ENCODE data around the gene LRP6. TPM values are rescaled to one million over a fixed set of nuclear protein-coding genes. Genes with fewer than 3 reads are reported as not detected.

Gene LRP6
- polyA plus RNA-seq, 1 donor, result 25.2 TPM

DNA sequence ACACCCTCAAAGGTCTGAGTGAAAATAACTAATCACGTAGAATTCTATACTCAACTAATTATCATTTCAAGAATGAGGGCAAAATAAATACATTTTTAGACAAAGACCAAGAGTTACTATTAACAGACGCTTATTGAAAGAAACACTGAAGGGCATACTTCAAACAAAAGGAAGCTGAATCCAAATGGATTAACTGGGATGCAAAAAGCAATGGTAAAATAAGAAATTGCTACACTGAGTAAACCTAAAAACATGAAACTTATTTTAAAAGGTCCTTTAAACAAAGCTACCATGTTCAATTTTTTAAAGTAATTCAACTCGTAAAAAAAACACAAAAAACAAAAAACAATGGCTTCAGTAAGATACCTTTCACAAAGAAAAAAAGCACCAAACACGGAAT lies 28.2 kb downstream of the LRP6 start:
- 96% methylated on average over 3 of the region's 4 CpGs for WGBS (ENCODE audit: insufficient coverage, low lambda C conversion rate)
- Histone ChIP-seq H3K27me3 (ENCODE audit: control insufficient read depth, insufficient read depth, low read length) (no peaks in the 10 kb centered on the region), H3K36me3 (ENCODE audit: control insufficient read depth, insufficient read depth, low read length) (peaks cover 2% of the 10 kb centered on the region), H3K9me3 (ENCODE audit: control insufficient read depth, low read depth, low read length) (peaks cover 4% of the 10 kb centered on the region), H3K27ac (ENCODE audit: low read length) (no peak overlapping the region), H3K4me3 (ENCODE audit: low read length) (no peak overlapping the region), H3K4me1 (ENCODE audit: control insufficient read depth, insufficient read depth, low read length) (no peaks in the 10 kb centered on the region)
- no peak for DNase-seq

DNA sequence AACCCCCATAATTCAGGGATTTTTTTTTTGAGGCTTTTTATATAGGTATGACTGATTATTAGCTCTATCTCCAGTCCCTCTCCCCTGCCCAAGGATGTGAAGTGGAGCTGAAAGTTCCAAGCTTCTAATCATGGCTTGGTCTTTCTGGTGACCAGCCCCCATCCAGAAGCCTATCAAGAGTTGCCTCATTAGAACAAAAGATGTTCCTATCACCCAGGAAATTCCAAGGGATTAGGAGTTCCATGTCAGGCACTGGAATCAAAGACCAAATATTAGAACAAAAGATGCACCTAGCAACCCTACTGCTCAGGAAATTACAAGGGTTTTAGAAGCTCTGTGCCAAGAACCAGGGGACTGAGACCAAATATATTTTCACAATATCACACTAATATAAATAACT lies 29.9 kb downstream of the LRP6 start:
- Histone ChIP-seq H3K27ac (ENCODE audit: low read length) (no peak overlapping the region), H3K9me3 (ENCODE audit: control insufficient read depth, low read depth, low read length) (peaks cover 4% of the 10 kb centered on the region), H3K4me3 (ENCODE audit: low read length) (no peak overlapping the region), H3K36me3 (ENCODE audit: control insufficient read depth, insufficient read depth, low read length) (no peaks in the 10 kb centered on the region), H3K4me1 (ENCODE audit: control insufficient read depth, insufficient read depth, low read length) (no peaks in the 10 kb centered on the region), H3K27me3 (ENCODE audit: control insufficient read depth, insufficient read depth, low read length) (no peaks in the 10 kb centered on the region)
- no peak for DNase-seq

GRCh38 chr12:12230275-12230674 lies 36.6 kb downstream of the LRP6 start:
- no peak for DNase-seq
- H3K9me3 ChIP-seq (ENCODE audit: control insufficient read depth, low read depth, low read length), result no peaks in the 10 kb centered on the region
- no peak overlapping the region for H3K27ac ChIP-seq (ENCODE audit: low read length)
- WGBS (ENCODE audit: insufficient coverage, low lambda C conversion rate), result no CpG with 5 or more reads among the region's 1 CpG
- no peaks in the 10 kb centered on the region for H3K27me3 ChIP-seq (ENCODE audit: control insufficient read depth, insufficient read depth, low read length)
- H3K4me3 ChIP-seq (ENCODE audit: low read length), result no peak overlapping the region
- no peaks in the 10 kb centered on the region for H3K4me1 ChIP-seq (ENCODE audit: control insufficient read depth, insufficient read depth, low read length)
- peaks cover under 1% of the 10 kb centered on the region for H3K36me3 ChIP-seq (ENCODE audit: control insufficient read depth, insufficient read depth, low read length)

GRCh38 chr12:12229556-12230092 lies 37.2 kb downstream of the LRP6 start:
- DNase-seq, result no peak
- peaks cover 2% of the 10 kb centered on the region for H3K36me3 ChIP-seq (ENCODE audit: control insufficient read depth, insufficient read depth, low read length)
- 80% methylated on average over 1 of the region's 1 CpG for WGBS (ENCODE audit: insufficient coverage, low lambda C conversion rate)
- H3K4me3 ChIP-seq (ENCODE audit: low read length), result no peak overlapping the region
- H3K27me3 ChIP-seq (ENCODE audit: control insufficient read depth, insufficient read depth, low read length), result no peaks in the 10 kb centered on the region
- H3K9me3 ChIP-seq (ENCODE audit: control insufficient read depth, low read depth, low read length), result no peaks in the 10 kb centered on the region
- H3K4me1 ChIP-seq (ENCODE audit: control insufficient read depth, insufficient read depth, low read length), result no peaks in the 10 kb centered on the region
- no peak overlapping the region for H3K27ac ChIP-seq (ENCODE audit: low read length)

- WGBS (ENCODE audit: insufficient coverage, low lambda C conversion rate), result no CpG with 5 or more reads among the region's 5 CpGs
- Histone ChIP-seq H3K36me3 (ENCODE audit: control insufficient read depth, insufficient read depth, low read length) (peaks cover 2% of the 10 kb centered on the region), H3K9me3 (ENCODE audit: control insufficient read depth, low read depth, low read length) (no peaks in the 10 kb centered on the region), H3K4me3 (ENCODE audit: low read length) (no peak overlapping the region), H3K27me3 (ENCODE audit: control insufficient read depth, insufficient read depth, low read length) (no peaks in the 10 kb centered on the region), H3K4me1 (ENCODE audit: control insufficient read depth, insufficient read depth, low read length) (no peaks in the 10 kb centered on the region), H3K27ac (ENCODE audit: low read length) (no peak overlapping the region)
- no peak for DNase-seq
Observed at GRCh38 chr12:12228402-12228801, 38.4 kb downstream of the LRP6 start.

DNA sequence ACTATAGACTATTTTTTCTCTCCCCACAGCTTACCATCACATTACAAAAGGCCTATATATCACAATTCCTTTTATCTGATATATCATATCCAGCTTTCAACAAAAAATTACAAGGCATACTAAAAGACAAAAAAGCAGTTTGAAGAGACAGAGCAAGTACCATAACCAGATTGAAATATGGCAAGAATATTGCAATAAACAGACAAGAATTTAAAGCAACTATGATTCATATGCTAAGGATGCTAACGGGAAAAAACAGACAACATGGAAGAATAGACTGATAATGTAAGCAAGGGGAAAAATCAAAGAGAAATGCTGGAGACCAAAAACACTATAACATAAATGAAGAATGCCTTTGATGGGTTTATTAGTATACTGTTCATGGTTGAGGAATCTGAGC lies 40.7 kb downstream of the LRP6 start:
- H3K4me3 ChIP-seq (ENCODE audit: low read length), result no peak overlapping the region
- H3K27ac ChIP-seq (ENCODE audit: low read length), result no peak overlapping the region
- H3K9me3 ChIP-seq (ENCODE audit: control insufficient read depth, low read depth, low read length), result no peaks in the 10 kb centered on the region
- DNase-seq, result no peak
- no peaks in the 10 kb centered on the region for H3K27me3 ChIP-seq (ENCODE audit: control insufficient read depth, insufficient read depth, low read length)
- peaks cover 2% of the 10 kb centered on the region for H3K36me3 ChIP-seq (ENCODE audit: control insufficient read depth, insufficient read depth, low read length)
- WGBS (ENCODE audit: insufficient coverage, low lambda C conversion rate), result 100% methylated on average over 1 of the region's 1 CpG
- peaks cover 3% of the 10 kb centered on the region for H3K4me1 ChIP-seq (ENCODE audit: control insufficient read depth, insufficient read depth, low read length)

DNA sequence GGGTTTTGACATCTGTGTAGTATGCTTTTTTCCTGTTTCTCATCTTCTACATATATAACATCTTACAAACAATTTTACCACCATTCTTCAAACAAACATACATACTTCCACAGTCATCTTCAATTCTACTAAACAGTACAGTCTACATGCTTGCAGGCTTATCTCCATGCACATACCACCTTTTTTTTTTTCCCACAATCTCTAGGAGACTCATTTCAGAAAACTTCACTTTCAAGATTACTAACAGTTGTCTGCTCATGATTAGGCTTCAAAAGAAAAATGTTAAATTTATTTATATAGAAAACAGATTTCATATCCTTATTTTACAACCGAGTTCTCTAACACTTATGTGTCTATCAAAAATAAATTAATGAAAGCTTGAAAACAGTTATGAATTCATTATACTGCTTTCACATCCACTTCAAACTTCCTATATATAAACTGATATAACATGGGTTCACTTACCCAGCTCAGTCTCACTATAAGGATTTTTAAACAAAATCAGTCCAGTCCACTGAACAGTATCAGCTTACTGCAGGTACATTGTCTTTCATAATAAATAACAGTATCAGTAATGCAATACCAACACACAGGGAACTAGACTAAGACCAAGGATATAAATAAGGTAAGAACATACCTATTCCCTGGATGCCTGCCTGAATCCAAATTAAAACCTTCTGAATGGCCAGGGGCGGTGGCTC lies 42.5 kb downstream of the LRP6 start:
- Histone ChIP-seq H3K4me1 (ENCODE audit: control insufficient read depth, insufficient read depth, low read length) (peaks cover 5% of the 10 kb centered on the region), H3K36me3 (ENCODE audit: control insufficient read depth, insufficient read depth, low read length) (peaks cover 2% of the 10 kb centered on the region), H3K27ac (ENCODE audit: low read length) (no peak overlapping the region), H3K4me3 (ENCODE audit: low read length) (no peak overlapping the region), H3K9me3 (ENCODE audit: control insufficient read depth, low read depth, low read length) (no peaks in the 10 kb centered on the region), H3K27me3 (ENCODE audit: control insufficient read depth, insufficient read depth, low read length) (no peaks in the 10 kb centered on the region)
- DNase-seq, result no peak
- WGBS (ENCODE audit: insufficient coverage, low lambda C conversion rate), result 89% methylated on average over 1 of the region's 2 CpGs

- no peak overlapping the region for H3K27ac ChIP-seq (ENCODE audit: low read length)
- WGBS (ENCODE audit: insufficient coverage, low lambda C conversion rate), result 50% methylated on average over 1 of the region's 2 CpGs
- DNase-seq, result no peak
- H3K9me3 ChIP-seq (ENCODE audit: control insufficient read depth, low read depth, low read length), result no peaks in the 10 kb centered on the region
- H3K27me3 ChIP-seq (ENCODE audit: control insufficient read depth, insufficient read depth, low read length), result no peaks in the 10 kb centered on the region
- H3K4me3 ChIP-seq (ENCODE audit: low read length), result no peak overlapping the region
- H3K36me3 ChIP-seq (ENCODE audit: control insufficient read depth, insufficient read depth, low read length), result peaks cover 2% of the 10 kb centered on the region
- peaks cover 5% of the 10 kb centered on the region for H3K4me1 ChIP-seq (ENCODE audit: control insufficient read depth, insufficient read depth, low read length)
Observed at GRCh38 chr12:12221560-12221959, 45.3 kb downstream of the LRP6 start.

GRCh38 chr12:12219664-12220063 lies 47.2 kb downstream of the LRP6 start:
- Histone ChIP-seq H3K27ac (ENCODE audit: low read length) (no peak overlapping the region), H3K9me3 (ENCODE audit: control insufficient read depth, low read depth, low read length) (no peaks in the 10 kb centered on the region), H3K27me3 (ENCODE audit: control insufficient read depth, insufficient read depth, low read length) (no peaks in the 10 kb centered on the region), H3K4me3 (ENCODE audit: low read length) (no peak overlapping the region), H3K36me3 (ENCODE audit: control insufficient read depth, insufficient read depth, low read length) (no peaks in the 10 kb centered on the region), H3K4me1 (ENCODE audit: control insufficient read depth, insufficient read depth, low read length) (peaks cover 5% of the 10 kb centered on the region)
- 71% methylated on average over 4 of the region's 9 CpGs for WGBS (ENCODE audit: insufficient coverage, low lambda C conversion rate)
- DNase-seq, result no peak

DNA sequence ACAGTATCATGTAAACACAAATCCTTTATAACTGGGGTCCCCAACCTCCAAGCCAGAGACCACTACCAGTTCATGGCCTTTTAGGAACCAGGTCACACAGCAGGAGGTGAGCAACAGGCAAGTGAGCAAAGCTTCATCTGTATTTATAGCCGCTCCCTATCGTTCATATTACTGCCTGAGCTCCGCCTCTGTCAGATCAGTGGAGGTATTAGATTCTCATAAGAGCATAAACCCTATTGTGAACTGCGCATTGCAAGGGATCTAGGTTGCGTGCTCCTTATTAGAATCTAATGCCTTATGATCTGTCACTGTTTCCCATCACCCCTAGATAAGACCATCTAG lies 49.9 kb downstream of the LRP6 start:
- peaks cover 5% of the 10 kb centered on the region for H3K4me1 ChIP-seq (ENCODE audit: control insufficient read depth, insufficient read depth, low read length)
- H3K27ac ChIP-seq (ENCODE audit: low read length), result no peak overlapping the region

GRCh38 chr12:12216349-12217017 lies 50.4 kb downstream of the LRP6 start:
- H3K4me3 ChIP-seq (ENCODE audit: low read length), result no peak overlapping the region
- H3K27me3 ChIP-seq (ENCODE audit: control insufficient read depth, insufficient read depth, low read length), result no peaks in the 10 kb centered on the region
- no peaks in the 10 kb centered on the region for H3K36me3 ChIP-seq (ENCODE audit: control insufficient read depth, insufficient read depth, low read length)
- no peaks in the 10 kb centered on the region for H3K9me3 ChIP-seq (ENCODE audit: control insufficient read depth, low read depth, low read length)
- no peak overlapping the region for H3K27ac ChIP-seq (ENCODE audit: low read length)
- no peak for DNase-seq
- peaks cover 5% of the 10 kb centered on the region for H3K4me1 ChIP-seq (ENCODE audit: control insufficient read depth, insufficient read depth, low read length)
- WGBS (ENCODE audit: insufficient coverage, low lambda C conversion rate), result 38% methylated on average over 1 of the region's 3 CpGs

More for the DNA sequence above, 49.9 kb downstream of the LRP6 start:
- Histone ChIP-seq H3K9me3 (ENCODE audit: control insufficient read depth, low read depth, low read length) (no peaks in the 10 kb centered on the region), H3K27me3 (ENCODE audit: control insufficient read depth, insufficient read depth, low read length) (no peaks in the 10 kb centered on the region), H3K4me3 (ENCODE audit: low read length) (no peak overlapping the region), H3K36me3 (ENCODE audit: control insufficient read depth, insufficient read depth, low read length) (no peaks in the 10 kb centered on the region)
- DNase-seq, result no peak
- no CpG with 5 or more reads among the region's 5 CpGs for WGBS (ENCODE audit: insufficient coverage, low lambda C conversion rate)
